Stimulated activated naive CD8-positive, alpha-beta T cell treated with anti-CD3 and anti-CD28 coated beads, Interleukin-15, amount 100 ng/mL, for 72 hours (primary cell): ENCODE data around the gene RAE1.

ENCODE experiments used
- ATAC-seq: fragments of 150-1000 bp; cut with Tn5 transposase; 2 replicates; pipeline ENCODE4 v1.10.0; 2021; ENCODE audit warnings: mild to moderate bottlenecking, moderate library complexity
- DNase-seq, 2 donors: peaks; one replicate each; pipeline ENCODE4 v3.0.0; 2021 to 2022
- H3K27ac Mint-ChIP-seq, 2 donors: one replicate each; pipeline ENCODE4 v1.8.0; 2022; ENCODE audit warnings: mild to moderate bottlenecking in 2 of 2, mixed read lengths in 2 of 2, moderate library complexity in 2 of 2
- H3K27me3 Mint-ChIP-seq: one replicate; pipeline ENCODE4 v1.8.0; 2022; ENCODE audit warnings: mixed read lengths
- H3K4me1 Mint-ChIP-seq: one replicate; pipeline ENCODE4 v1.8.0; 2022; ENCODE audit warnings: mild to moderate bottlenecking, mixed read lengths
- H3K4me3 Mint-ChIP-seq, 2 donors: one replicate each; pipeline ENCODE4 v1.8.0; 2022; ENCODE audit warnings: mild to moderate bottlenecking in 2 of 2, mixed read lengths in 2 of 2, moderate library complexity in 1 of 2
- H3K9me3 Mint-ChIP-seq, 2 donors: one replicate each; pipeline ENCODE4 v1.8.0; 2022; ENCODE audit warnings: mixed read lengths in 2 of 2

The RAE1 gene

GRCh38 chr20:57387945-57388371, 36.9 kb downstream of the RAE1 start:
- DNase-seq (no peak), ATAC-seq (no peak)
- no peak overlapping the region for H3K27ac Mint-ChIP-seq
- no peaks in the 10 kb centered on the region for H3K9me3 Mint-ChIP-seq
- peaks cover 24% of the 10 kb centered on the region for H3K4me1 Mint-ChIP-seq
- no peaks in the 10 kb centered on the region for H3K27me3 Mint-ChIP-seq
- no peak overlapping the region for H3K4me3 Mint-ChIP-seq

GRCh38 chr20:57388953-57389694, 38.1 kb downstream of the RAE1 start:
- Mint-ChIP-seq H3K27me3 (no peaks in the 10 kb centered on the region), H3K27ac (peak overlapping the region; percentile 98), H3K4me1 (peaks cover 30% of the 10 kb centered on the region), H3K9me3 (no peaks in the 10 kb centered on the region), H3K4me3 (peak overlapping the region; percentile 95 to 96)
- ATAC-seq (peak; percentile 6), DNase-seq (peak; percentile 65 to 71)

GRCh38 chr20:57389695-57390603, 38.9 kb downstream of the RAE1 start:
- peak; percentile 53 to 71 for DNase-seq
- Mint-ChIP-seq H3K4me1 (peaks cover 38% of the 10 kb centered on the region), H3K4me3 (peak overlapping the region; percentile 95 to 96)

GRCh38 chr20:57390604-57391438, 39.8 kb downstream of the RAE1 start, which contains the start of gene RBM38:
TSS of gene RBM38 (plus strand) at chr20:57391396. CDS start at chr20:57391582, 186 bp downstream.
- DNase-seq = peak; percentile 83 to 85
- Mint-ChIP-seq H3K4me3 (peak within 1 kb of the TSS; percentile 95 to 96), H3K27ac (peak within 1 kb of the TSS; percentile 98), H3K27me3 (no peaks in the 10 kb centered on the region), H3K4me1 (peaks cover 47% of the 10 kb centered on the region), H3K9me3 (no peaks in the 10 kb centered on the region)
- ATAC-seq = peak; percentile 53

More at GRCh38 chr20:57389695-57390603, 38.9 kb downstream of the RAE1 start:
- Mint-ChIP-seq H3K9me3 (no peaks in the 10 kb centered on the region), H3K27ac (peak overlapping the region; percentile 98), H3K27me3 (no peaks in the 10 kb centered on the region)
- peak; percentile 23 for ATAC-seq

GRCh38 chr20:57391439-57392301, 40.6 kb downstream of the RAE1 start:
- peak; percentile 20 for ATAC-seq
- peaks cover 55% of the 10 kb centered on the region for H3K4me1 Mint-ChIP-seq
- no peaks in the 10 kb centered on the region for H3K9me3 Mint-ChIP-seq

GRCh38 chr20:57392512-57393271, 41.6 kb downstream of the RAE1 start:
- DNase-seq = peak; percentile 74 to 91
- no peaks in the 10 kb centered on the region for H3K9me3 Mint-ChIP-seq
- H3K4me1 Mint-ChIP-seq = peaks cover 65% of the 10 kb centered on the region
- peak overlapping the region; percentile 72 to 81 for H3K27ac Mint-ChIP-seq
- no peaks in the 10 kb centered on the region for H3K27me3 Mint-ChIP-seq
- H3K4me3 Mint-ChIP-seq = peak overlapping the region; percentile 82 to 87
- peak; percentile 78 for ATAC-seq

More at GRCh38 chr20:57391439-57392301, 40.6 kb downstream of the RAE1 start:
- peak overlapping the region; percentile 60 to 81 for H3K27ac Mint-ChIP-seq
- peak; percentile 59 to 67 for DNase-seq
- peak overlapping the region; percentile 82 to 87 for H3K4me3 Mint-ChIP-seq
- H3K27me3 Mint-ChIP-seq = no peaks in the 10 kb centered on the region

- ATAC-seq = no peak
- peak overlapping the region; percentile 72 to 81 for H3K27ac Mint-ChIP-seq
- no peaks in the 10 kb centered on the region for H3K9me3 Mint-ChIP-seq
- peaks cover 74% of the 10 kb centered on the region for H3K4me1 Mint-ChIP-seq
- no peak for DNase-seq
- H3K4me3 Mint-ChIP-seq = peak overlapping the region; percentile 82 to 87
- no peaks in the 10 kb centered on the region for H3K27me3 Mint-ChIP-seq
Observed at GRCh38 chr20:57393321-57394120, 42.5 kb downstream of the RAE1 start.

- H3K27me3 Mint-ChIP-seq = no peaks in the 10 kb centered on the region
- no peaks in the 10 kb centered on the region for H3K9me3 Mint-ChIP-seq
- peaks cover 81% of the 10 kb centered on the region for H3K4me1 Mint-ChIP-seq
- no peak for ATAC-seq
- H3K4me3 Mint-ChIP-seq = peak overlapping the region; percentile 82 to 87
- peak overlapping the region; percentile 42 to 76 for H3K27ac Mint-ChIP-seq
- DNase-seq = no peak
Observed at GRCh38 chr20:57394121-57395082, 43.3 kb downstream of the RAE1 start.

- ATAC-seq (no peak), DNase-seq (no peak)
- Mint-ChIP-seq H3K9me3 (no peaks in the 10 kb centered on the region), H3K27ac (no peak overlapping the region), H3K4me3 (peak overlapping the region in 1 of 2 donors; percentile 87), H3K4me1 (peaks cover 83% of the 10 kb centered on the region), H3K27me3 (no peaks in the 10 kb centered on the region)
Observed at GRCh38 chr20:57395111-57395966, 44.3 kb downstream of the RAE1 start.

GRCh38 chr20:57396212-57396983, 45.3 kb downstream of the RAE1 start:
- ATAC-seq (no peak), DNase-seq (no peak)
- H3K27me3 Mint-ChIP-seq = no peaks in the 10 kb centered on the region
- peak overlapping the region; percentile 65 to 67 for H3K27ac Mint-ChIP-seq
- peak overlapping the region; percentile 19 to 87 for H3K4me3 Mint-ChIP-seq
- peaks cover 88% of the 10 kb centered on the region for H3K4me1 Mint-ChIP-seq
- H3K9me3 Mint-ChIP-seq = no peaks in the 10 kb centered on the region
